Ascending aorta (tissue), 2 donors: Measurements from ENCODE around the gene C6orf163. TPM values are rescaled to one million over a fixed set of nuclear protein-coding genes. Genes with fewer than 3 reads are reported as not detected.

ENCODE experiments used
- DNase-seq, 2 donors: peaks; one replicate each; pipeline ENCODE4 v3.0.0-alpha.2; 2019; ENCODE audit warnings: low spot score in 2 of 2
- H3K27ac ChIP-seq, 2 donors: fragments of 200-600 bp; sonication (generic); one replicate each; pipeline ENCODE4 v1.5.1; 2016 to 2017; ENCODE audit warnings: mild to moderate bottlenecking in 1 of 2
- H3K27me3 ChIP-seq: fragments of 200-600 bp; sonication (generic); one replicate; pipeline ENCODE4 v1.5.1; 2017
- H3K36me3 ChIP-seq, 2 donors: fragments of 200-600 bp; sonication (generic); one replicate each; pipeline ENCODE4 v1.5.1; 2016
- H3K4me1 ChIP-seq, 2 donors: fragments of 200-600 bp; sonication (generic); one replicate each; pipeline ENCODE4 v1.5.1; 2016 to 2017; ENCODE audit warnings: mild to moderate bottlenecking in 1 of 2
- H3K4me3 ChIP-seq, 2 donors: fragments of 200-600 bp; sonication (generic); one replicate each; pipeline ENCODE4 v1.5.1; 2016 to 2017; ENCODE audit warnings: mild to moderate bottlenecking in 1 of 2
- H3K9me3 ChIP-seq, 2 donors: fragments of 200-600 bp; sonication (generic); one replicate each; pipeline ENCODE4 v1.5.1; 2016
- intact Hi-C: fragments of 100-400 bp; cut with DNase I; formaldehyde crosslinking; loops from one replicate; pipeline ENCODE4 v1.15.1; 2023
- total RNA-seq: library from RNA; depleted of rRNA; stranded (reverse); fragments of >200 nt; gene quantifications from one replicate; pipeline ENCODE4 v1.1.0, GENCODE V29; 2016
- TF ChIP-seq, protein P1 (sequence below), 3 experiments: fragments of 200-600 bp in 2 of 3; fragments of 450-650 bp in 1 of 3; sonication (generic) in 2 of 3; IDR thresholded peaks; one replicate each; pipeline ENCODE4 v1.5.1; 2016 to 2019; ENCODE audit warnings: antibody characterized with exemption in 3 of 3, mild to moderate bottlenecking in 1 of 3, moderate library complexity in 1 of 3

The C6orf163 gene
- total RNA-seq, 1 donor from 2014 or later = not detected

DNA sequence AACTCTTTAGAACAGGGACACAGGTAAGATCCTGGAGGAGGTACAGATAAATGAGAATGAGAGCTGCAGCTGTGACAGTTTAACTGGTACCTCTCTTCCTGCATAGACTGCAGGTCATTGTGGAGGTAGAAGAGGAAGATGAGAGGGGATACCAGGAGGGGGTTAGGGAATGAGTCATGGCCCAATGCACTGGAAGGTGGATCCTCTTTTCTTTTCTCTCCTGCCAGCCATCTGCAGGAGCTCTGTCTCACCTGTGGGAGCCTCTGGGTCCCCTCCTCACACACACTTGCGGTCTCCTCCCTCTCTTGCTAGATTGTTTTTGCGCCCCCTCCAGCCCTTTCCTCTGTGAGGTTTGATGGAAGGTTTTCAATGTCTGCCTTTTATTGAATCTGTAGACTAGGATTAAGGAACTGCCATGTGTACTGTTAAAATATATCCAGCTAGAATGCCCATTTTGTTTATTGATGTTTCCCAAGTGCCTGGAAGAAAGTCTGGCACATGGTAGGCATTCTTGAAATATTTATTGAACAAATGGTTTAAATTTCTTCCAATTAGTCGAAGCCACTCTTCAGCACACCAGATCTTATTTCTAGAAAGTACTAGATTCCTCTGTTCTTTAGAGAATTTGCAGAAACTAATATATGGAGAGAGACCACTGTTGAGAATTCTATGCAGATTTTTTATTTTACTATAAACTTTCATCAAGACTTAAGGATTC is 13.0 kb downstream of the C6orf163 start:
- no peaks in the 10 kb centered on the region for H3K27me3 ChIP-seq
- no peak overlapping the region for H3K4me3 ChIP-seq
- no peaks in the 10 kb centered on the region for H3K9me3 ChIP-seq
- no peaks in the 10 kb centered on the region for H3K36me3 ChIP-seq
- H3K27ac ChIP-seq = no peak overlapping the region
- TF ChIP-seq, protein P1, sequence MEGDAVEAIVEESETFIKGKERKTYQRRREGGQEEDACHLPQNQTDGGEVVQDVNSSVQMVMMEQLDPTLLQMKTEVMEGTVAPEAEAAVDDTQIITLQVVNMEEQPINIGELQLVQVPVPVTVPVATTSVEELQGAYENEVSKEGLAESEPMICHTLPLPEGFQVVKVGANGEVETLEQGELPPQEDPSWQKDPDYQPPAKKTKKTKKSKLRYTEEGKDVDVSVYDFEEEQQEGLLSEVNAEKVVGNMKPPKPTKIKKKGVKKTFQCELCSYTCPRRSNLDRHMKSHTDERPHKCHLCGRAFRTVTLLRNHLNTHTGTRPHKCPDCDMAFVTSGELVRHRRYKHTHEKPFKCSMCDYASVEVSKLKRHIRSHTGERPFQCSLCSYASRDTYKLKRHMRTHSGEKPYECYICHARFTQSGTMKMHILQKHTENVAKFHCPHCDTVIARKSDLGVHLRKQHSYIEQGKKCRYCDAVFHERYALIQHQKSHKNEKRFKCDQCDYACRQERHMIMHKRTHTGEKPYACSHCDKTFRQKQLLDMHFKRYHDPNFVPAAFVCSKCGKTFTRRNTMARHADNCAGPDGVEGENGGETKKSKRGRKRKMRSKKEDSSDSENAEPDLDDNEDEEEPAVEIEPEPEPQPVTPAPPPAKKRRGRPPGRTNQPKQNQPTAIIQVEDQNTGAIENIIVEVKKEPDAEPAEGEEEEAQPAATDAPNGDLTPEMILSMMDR (IDR thresholded peaks at IDR 0.05) = no peak
- DNase-seq = no peak
- intact Hi-C loops = no loop called here
- no peaks in the 10 kb centered on the region for H3K4me1 ChIP-seq

DNA sequence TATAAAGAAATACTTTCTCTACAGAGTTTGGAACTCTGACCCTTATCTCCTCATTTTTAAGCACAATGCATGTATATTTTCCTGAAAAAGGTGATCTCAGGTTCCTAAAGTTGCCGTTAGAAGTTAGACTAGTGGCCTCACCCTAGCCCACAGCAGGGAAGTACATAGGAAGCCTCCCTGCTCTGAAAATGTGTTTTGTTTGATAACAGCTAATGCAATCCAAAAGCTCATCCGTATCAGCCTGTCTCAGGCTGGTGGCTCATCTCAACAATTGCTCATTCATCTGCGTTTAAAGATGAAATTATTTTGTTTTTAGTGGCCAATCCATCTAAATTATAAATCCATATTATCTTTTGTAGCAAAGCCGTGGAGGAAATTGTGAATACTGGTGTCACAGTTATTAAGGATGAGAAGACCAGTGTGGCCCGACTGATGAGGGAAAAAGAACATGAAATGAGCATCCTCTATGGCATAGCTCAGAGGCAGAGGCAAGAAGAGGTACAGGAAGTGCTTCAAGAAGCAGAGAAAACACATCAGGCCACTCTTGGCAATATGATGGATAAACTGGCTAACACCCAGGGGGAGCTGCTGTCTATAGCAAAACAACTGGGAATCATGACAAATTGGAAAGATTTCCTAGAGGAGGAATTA is 20.1 kb downstream of the C6orf163 start:
- Histone ChIP-seq H3K27me3 (no peaks in the 10 kb centered on the region), H3K27ac (no peak overlapping the region), H3K36me3 (no peaks in the 10 kb centered on the region), H3K4me3 (no peak overlapping the region), H3K9me3 (no peaks in the 10 kb centered on the region), H3K4me1 (no peaks in the 10 kb centered on the region)
- no peak for DNase-seq
- TF ChIP-seq, protein P1 (IDR thresholded peaks at IDR 0.05) = no peak
- intact Hi-C loops = no loop called here

DNA sequence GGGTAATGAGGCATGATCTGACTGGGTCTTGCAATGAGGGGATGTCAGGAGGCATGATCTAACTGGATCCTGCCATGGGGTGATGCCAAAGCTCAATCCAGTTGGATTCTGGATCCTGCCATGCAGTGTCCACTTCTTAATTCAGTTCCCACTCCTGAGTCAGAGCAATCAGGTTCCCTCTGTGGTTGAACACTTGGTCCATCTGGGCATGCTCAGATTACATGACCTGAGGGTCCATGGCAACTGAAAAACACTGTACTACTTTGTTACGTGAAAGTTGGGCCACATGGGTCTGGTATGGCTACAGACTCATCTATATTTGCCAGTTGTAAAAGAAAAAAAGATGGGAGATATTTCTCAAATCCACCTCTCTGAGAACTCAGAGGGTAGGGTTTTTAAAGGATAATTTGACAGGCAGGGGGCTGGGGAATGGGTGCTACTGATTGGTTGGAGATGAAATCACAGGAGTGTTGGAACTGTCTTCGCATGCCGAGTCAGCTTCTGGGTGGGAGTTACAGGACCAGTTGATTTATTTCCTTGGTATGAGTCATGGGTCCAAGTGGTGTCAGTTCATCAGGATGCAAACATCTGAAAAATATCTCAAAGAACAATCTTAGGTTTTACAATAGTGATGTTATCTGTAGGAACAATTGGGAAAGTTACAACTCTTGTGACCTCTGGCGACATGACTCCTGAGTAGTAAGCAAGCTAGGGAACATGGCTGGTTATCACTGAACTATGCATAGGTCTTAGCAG is 21.6 kb downstream of the C6orf163 start:
- Histone ChIP-seq H3K4me1 (no peaks in the 10 kb centered on the region), H3K9me3 (no peaks in the 10 kb centered on the region), H3K27ac (no peak overlapping the region), H3K36me3 (no peaks in the 10 kb centered on the region), H3K27me3 (no peaks in the 10 kb centered on the region), H3K4me3 (no peak overlapping the region)
- intact Hi-C loops = no loop called here
- DNase-seq = no peak
- TF ChIP-seq, protein P1 (IDR thresholded peaks at IDR 0.05) = no peak

DNA sequence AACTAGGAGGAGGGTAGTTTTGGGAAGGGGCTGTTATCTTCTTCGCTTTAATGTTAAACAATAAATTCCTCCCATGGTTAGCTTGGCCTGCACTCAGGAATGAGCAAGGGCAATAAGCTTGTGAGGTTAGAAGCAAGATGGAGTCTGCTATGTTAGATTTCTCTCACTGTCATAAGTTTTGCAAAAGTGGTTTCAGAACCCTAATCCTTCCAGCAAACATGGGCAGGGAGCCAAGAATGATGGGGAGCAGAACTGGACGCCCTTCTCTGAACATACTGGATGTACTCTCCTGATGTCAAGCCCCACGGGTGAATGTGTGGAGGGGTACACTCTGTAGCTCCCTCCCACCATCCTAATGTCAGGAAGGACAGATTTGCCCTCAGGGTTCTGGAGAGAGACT is 22.3 kb downstream of the C6orf163 start:
- no peaks in the 10 kb centered on the region for H3K9me3 ChIP-seq
- TF ChIP-seq, protein P1 (IDR thresholded peaks at IDR 0.05) = no peak
- intact Hi-C loops = no loop called here
- H3K36me3 ChIP-seq = no peaks in the 10 kb centered on the region
- no peak overlapping the region for H3K27ac ChIP-seq
- H3K4me1 ChIP-seq = no peaks in the 10 kb centered on the region
- H3K4me3 ChIP-seq = no peak overlapping the region
- H3K27me3 ChIP-seq = no peaks in the 10 kb centered on the region
- no peak for DNase-seq

DNA sequence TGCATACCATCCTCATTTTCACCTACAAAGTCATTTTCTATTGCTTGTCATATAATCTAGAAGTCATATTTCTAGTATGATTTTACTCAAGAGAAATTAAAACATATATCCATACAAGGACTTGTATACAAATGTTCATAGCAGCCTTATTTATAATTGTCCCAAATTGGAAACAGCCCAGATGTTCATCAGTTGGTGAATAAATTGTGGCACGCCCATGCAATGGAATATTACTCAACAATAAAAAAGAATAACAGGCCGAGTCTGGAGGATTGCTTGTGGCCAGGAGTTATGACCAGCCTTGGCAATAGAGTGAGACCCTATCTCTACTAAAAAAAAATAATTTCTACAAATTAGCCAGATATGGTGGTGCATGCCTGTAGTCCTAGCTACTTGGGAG is 28.8 kb downstream of the C6orf163 start:
- Histone ChIP-seq H3K4me3 (no peak overlapping the region), H3K4me1 (no peaks in the 10 kb centered on the region), H3K27me3 (no peaks in the 10 kb centered on the region), H3K36me3 (no peaks in the 10 kb centered on the region), H3K9me3 (no peaks in the 10 kb centered on the region), H3K27ac (no peak overlapping the region)
- intact Hi-C loops = no loop called here
- no peak for DNase-seq
- TF ChIP-seq, protein P1 (IDR thresholded peaks at IDR 0.05) = no peak
